ENCODE measurements around the gene SLC9A9. TPM values are rescaled to one million over a fixed set of nuclear protein-coding genes. Genes with fewer than 3 reads are reported as not detected.

Gene SLC9A9
- 1 to 10 TPM in 3 of 6 donors, under 1 TPM in 3; 0.28 to 5.9 (median 1.9) TPM for total RNA-seq
- under 1 TPM; 0.57 to 0.68 TPM for polyA plus RNA-seq

DNA sequence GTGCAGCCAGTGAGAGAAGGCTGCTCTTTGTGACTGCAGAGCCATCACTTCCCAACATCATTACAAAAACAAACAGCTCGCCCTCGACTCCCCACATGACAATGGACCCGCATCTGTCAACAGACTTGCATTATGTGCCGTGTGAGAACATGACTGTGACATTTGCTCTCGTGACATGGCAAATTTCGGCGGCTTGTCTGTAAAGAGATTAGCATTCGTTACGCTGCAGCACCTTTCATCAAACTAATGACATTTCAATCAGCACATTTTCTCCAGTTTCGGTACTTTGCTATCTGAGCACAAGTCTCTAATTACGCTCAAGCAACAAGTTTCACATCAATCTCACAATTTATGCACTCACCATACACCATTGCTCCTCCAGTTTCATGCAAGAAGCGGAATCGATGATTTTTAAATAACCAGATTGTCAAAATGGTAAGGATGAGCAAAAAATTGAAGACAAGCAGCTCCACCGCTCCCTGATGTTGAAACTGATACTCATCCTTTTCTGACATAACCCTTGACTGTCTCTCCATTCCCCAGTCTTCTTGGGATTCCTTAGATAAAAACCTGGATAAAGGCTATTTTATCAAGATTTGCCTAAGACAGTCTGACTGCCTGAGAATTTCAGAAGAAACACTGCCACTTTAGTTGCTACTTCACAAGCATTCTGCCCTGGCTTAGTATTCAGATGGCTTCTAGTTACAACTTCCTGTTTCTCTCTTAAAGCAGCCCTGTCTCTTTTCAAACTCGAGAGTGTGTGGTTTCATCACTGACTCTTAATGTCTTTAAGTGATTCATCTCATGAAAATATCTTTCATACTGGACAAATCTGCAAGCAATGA, at the start of gene SLC9A9:
Gene SLC9A9, minus strand, starts transcription at position 682 of the 845 bp plus-strand sequence. Its CDS starts 146 bp downstream, at position 536.
- peak; percentile 57 for FAIRE-seq

DNA sequence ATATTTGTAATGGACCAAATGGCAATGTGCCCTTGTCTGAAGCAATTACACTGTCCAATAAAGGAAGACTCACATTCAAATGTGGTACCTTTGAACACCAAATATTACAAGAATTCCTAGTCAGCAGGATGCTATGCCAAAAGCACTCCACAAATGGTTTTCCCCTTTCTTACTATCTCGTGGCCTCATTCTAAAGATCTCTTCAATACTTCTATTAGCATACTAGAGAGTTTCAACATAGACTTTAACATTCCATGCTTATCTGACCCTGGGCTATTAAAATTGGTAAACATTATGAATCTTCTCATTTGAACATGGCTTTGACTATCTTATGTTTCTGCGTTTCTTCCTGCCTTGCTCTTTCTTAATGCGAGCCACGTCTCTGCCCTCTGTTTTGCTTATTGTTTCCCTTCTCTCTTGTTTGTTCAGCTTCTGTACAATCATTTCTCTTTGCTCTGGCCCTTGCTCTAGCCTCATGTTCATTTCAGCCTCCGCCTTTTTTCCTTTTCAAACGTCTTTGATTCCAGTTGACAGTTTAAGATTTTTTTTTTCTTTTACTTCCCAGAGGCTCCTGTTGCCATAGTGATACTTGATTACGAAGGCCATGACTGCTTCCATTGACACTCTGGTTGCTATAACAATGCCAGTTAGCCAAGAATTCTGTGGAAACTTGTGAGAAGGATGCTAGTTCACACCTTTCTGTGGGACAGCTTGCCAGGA, 49.5 kb upstream of the SLC9A9 start:
- H3K27me3 ChIP-seq = no peaks in the 10 kb centered on the region
- DNase-seq = no peak
- H3K36me3 ChIP-seq = no peaks in the 10 kb centered on the region
- H3K4me3 ChIP-seq = no peak overlapping the region
- intact Hi-C loops (cut with DNase I) = no loop called here
- no peak for FAIRE-seq
- no peaks in the 10 kb centered on the region for H3K9me3 ChIP-seq
- H3K27ac ChIP-seq = no peak overlapping the region
- peak in 2 of 4 donors; percentile 43 to 51 for ATAC-seq
- H3K4me1 ChIP-seq = peaks cover 0 to 2% (median 0%) of the 10 kb centered on the region in 3 donors
- WGBS, 2 donors = 16% methylated on average over 7 of the region's 7 CpGs
- no peak for TF ChIP-seq CTCF (IDR thresholded peaks at IDR 0.05)

More for the DNA sequence above, at the start of gene SLC9A9:
- no peak for TF ChIP-seq CTCF (IDR thresholded peaks at IDR 0.05)
- Histone ChIP-seq H3K9me3 (no peaks in the 10 kb centered on the region), H3K27me3 (no peaks in the 10 kb centered on the region), H3K36me3 (no peaks in the 10 kb centered on the region), H3K27ac (no peak within 1 kb of the TSS), H3K4me1 (no peaks in the 10 kb centered on the region), H3K4me3 (peak within 1 kb of the TSS; percentile 7 to 43 (median 24))
- no peak for DNase-seq
- 4 to 6% methylated on average over 15 of the region's 15 CpGs for WGBS, 2 donors
- intact Hi-C loops (cut with DNase I) = no loop called here
- ATAC-seq = peak; percentile 53 to 87 (median 85)

DNA sequence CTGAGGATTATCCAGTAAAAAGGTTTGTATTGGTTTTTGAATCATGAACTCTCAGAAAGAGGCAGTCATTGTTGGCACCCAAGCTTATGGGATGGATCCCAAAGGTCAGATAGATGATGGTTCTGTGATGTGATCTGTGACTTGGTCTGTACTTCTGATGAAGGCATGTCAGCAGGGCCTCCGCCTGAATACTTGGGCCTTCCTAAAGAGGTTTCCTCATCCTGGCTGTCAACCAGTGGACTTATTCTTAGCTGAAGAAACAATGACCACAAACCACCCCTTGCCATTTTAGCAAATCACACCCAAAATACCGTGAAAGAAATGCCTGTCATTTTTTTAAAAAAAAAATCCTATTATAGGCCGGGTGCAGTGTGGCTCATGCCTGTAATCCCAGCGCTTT, 48.2 kb upstream of the SLC9A9 start:
- H3K27ac ChIP-seq = no peak overlapping the region
- H3K27me3 ChIP-seq = no peaks in the 10 kb centered on the region
- DNase-seq (no peak), ATAC-seq (no peak), FAIRE-seq (no peak)
- H3K4me1 ChIP-seq = peaks cover 0 to 2% (median 0%) of the 10 kb centered on the region in 3 donors
- intact Hi-C loops (cut with DNase I) = no loop called here
- H3K9me3 ChIP-seq = no peaks in the 10 kb centered on the region
- no peak for TF ChIP-seq CTCF (IDR thresholded peaks at IDR 0.05)
- H3K4me3 ChIP-seq = no peak overlapping the region
- 82 to 85% methylated on average over 4 of the region's 4 CpGs for WGBS, 2 donors
- H3K36me3 ChIP-seq = no peaks in the 10 kb centered on the region

DNA sequence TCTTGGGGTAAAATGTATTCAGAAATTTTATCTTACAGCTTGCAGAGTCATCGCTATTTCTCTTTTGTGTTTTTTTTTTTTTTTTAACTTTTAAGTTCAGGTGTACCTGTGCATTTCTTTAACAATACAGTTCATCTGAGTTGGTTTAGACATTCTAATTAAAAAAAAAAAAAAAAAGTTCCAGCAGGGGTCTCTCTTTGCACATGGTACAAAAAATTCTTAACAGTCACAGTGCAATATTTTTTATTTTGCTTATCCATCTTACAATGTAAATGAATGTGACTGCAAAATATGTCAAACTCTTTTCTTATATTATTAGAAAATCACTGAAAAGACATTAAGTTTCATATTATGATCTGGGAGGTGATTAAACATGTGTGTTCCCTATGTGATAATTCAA, 47.5 kb upstream of the SLC9A9 start:
- DNase-seq (no peak), ATAC-seq (no peak), FAIRE-seq (no peak)
- no peaks in the 10 kb centered on the region for H3K27me3 ChIP-seq
- intact Hi-C loops (cut with DNase I) = no loop called here
- peak in 1 of 4 donors; percentile 7 for TF ChIP-seq CTCF (IDR thresholded peaks at IDR 0.05)
- H3K4me1 ChIP-seq = peaks cover 0 to 2% (median 0%) of the 10 kb centered on the region in 3 donors
- H3K36me3 ChIP-seq = no peaks in the 10 kb centered on the region
- H3K9me3 ChIP-seq = no peaks in the 10 kb centered on the region
- no peak overlapping the region for H3K4me3 ChIP-seq
- 76 to 96% methylated on average over 1 of the region's 1 CpG for WGBS, 2 donors
- no peak overlapping the region for H3K27ac ChIP-seq
